Measurements from ENCODE around the gene PIGC.
"Not testable (repeated sequence)": the region's sequence is repeated elsewhere in the genome, so short reads cannot be mapped to it uniquely, and the experiment has no call there.

Gene PIGC

DNA sequence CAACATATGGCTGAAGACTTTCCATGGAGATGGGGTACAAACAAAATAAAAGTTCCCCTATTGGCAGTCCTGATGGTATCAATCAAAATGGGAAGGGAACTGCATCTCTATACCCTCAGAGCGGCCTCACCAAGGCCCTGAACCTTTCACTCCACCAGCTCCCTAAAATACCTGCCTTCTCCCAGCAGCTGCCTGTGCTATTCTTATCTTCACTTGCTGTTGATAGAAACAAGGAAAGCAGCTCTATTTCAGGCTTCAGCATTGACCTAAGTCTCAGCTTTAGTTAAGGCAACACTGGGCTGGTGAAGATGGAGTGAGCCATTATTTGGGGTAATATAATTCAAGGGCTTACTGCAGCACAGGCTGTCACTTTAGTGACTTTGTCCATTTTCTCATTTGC is 21.7 kb upstream of the PIGC start:
- DNase-seq, result no peak

DNA sequence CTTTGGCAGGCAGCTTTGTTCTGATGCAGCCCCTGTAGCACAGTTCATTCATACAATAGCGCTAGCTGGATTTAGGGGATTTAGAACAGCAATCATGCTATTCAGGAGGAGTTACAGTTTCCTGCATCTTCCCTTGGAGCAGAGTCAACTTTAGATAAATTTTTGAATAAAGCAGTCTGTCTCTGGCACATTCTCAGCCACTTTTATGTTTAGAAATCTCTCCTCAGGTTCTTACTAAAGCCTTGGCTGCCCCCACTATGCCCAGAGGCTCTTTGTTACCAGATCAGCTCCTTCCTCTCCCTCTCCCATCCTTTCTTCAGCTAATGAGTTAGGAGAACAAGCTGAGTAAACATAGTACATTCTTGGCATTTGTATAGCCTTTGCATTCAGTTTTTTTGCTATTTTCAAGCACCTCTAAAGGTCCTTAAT is 17.0 kb upstream of the PIGC start:
- DNase-seq, result no peak

DNA sequence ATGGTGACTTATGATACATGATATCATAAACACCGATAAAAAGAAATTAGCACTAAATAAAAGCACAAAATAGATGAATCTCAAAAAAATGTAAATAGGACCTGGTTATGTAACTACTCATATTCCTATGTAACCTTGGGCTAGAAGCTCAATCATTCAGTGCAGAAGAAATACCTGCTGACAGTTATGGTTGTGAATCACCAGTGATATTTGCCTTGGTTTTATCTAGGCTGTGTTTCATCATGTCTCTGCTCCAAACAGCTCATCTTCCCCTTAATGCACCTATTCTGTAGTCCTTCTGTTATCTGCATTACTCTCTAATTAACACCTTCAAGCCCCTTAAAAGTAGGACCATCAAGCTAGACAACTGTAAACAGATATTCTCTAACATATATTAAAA is 16.3 kb upstream of the PIGC start:
- no peak for DNase-seq

DNA sequence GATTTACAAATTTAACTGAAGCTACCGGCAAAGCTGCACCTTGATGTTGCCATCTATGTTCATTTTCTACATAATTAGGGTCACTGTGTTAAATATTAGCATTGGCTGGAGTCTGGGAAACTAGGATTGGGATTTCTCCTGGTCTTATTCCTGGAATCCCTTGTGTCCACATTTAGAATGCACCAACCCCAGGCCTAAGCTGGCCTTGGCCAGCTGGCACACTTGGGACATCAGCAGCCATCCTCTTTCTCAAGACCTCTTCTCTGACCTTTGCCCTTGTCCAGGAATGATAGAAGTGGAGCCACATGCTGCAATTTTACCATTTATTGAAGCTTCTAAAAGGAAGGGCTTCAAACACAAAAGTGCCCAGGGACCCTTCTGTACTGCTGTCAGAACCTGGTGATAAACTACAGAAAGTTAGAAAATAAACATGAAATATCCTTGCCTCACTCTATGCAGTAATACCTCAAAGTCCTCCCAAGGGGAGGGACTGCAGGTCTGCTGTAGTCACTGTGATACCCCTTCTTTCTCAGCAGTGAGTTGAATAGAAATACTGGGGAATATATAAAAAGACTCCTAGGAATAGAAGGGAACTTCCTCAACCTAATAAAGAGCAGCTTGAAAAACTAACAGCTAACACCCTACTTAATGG is 13.7 kb upstream of the PIGC start:
- no peak for DNase-seq

DNA sequence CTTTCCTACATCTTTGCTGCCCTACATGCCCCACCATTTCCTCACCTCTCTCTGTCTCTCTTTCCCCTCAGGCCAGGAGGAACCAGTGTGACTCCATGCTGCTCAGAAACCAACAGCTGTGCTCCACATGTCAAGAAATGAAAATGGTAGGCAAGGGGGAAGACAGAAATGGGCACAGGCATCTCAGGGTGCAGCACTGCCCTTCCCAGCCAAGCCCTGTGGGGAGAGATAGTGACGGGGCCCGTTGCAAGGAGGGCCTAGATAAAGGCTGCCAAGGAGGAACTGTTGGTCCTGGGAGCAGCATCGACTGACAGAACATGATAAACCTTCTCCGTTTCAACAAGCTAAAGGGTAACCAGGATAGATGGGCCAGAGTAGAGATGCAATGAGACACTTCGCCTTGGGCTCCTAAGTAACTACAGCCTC is 12.5 kb upstream of the PIGC start:
- no peak for DNase-seq

DNA sequence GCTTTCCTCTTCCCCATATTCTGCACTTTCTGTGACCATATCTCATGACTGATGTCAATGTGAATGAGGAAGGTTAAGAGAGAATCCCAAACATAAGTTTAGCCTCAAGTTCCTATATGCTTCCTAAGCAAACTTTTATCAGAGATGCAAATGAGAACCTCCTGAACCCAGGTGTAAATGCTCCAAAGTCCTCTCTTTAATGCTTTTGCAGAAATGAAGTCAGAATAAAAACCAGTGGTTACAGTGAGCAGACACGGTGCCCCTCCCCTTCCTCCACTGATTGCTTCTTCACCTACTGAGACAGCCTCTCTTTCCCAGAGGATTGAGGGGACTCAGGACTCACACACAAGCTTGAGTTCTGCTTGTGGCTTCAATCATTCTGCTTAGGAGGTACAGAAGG is 11.6 kb upstream of the PIGC start:
- no peak for DNase-seq

DNA sequence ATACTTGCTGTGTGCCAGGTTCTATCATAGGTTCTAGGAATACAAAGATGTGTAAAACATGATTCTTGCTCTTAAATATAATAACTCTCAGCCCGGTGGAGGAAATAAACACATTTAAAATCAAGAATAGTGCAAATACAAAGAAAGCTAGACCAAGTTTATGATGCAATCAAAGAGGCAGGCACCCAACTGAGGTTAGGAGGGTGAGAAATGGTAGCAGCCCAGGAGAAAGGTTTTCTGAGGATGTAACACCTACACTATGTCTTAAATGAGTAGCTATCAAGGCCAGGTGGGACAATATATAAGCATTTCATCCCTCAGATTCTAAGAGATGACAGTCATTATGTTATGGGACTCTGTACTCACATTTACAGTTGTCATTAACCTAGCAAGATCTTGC is 9.7 kb upstream of the PIGC start:
- no peak for DNase-seq

DNA sequence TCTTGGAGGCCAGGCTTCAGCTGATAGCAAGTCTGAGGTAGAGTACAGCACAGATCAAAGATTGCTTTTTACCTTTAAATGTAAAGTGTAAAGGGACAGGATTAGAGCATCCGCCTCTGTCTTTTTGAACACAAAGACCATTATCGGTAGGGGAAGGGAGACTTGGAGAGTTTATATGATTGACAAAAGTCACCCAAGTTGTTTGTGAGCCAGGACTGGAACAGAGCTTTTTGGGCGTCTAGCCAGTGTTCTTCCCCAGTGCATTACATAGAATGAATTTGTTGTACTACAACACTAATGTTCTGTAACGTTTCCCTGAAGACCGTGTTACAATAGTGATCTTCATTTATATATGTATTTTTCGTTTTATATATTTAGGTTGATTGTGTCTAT is 9.3 kb upstream of the PIGC start:
- DNase-seq, result no peak

DNA sequence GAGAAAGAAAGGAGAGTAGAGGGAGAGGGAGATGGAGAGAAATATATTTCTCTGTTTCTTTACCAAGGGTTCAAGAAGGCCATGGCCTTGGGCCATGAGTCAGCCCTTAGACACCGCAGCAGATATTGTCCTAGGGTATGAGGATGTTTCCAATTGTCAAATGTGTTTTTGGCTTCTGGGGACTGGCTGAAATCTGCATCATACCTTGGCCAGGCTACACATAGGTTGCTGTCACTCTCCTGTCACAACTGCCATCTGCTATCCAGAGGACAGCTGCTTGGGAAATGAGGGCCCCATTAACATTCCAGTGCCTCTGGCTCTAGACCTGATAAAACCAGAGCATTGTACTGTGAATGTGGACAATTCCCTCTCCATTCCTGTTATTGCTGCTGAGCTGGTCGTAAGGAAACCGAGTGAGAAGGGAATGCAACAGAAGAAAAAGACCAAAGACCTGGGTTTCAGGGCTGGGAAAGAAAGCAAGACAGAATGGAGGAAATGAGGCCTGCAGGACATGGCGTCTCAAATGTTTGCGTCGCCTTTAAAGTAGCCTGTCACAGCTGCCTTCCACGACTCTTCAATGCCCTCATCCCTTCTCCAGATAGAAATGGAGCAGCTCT is 8.8 kb upstream of the PIGC start:
- no peak for DNase-seq

DNA sequence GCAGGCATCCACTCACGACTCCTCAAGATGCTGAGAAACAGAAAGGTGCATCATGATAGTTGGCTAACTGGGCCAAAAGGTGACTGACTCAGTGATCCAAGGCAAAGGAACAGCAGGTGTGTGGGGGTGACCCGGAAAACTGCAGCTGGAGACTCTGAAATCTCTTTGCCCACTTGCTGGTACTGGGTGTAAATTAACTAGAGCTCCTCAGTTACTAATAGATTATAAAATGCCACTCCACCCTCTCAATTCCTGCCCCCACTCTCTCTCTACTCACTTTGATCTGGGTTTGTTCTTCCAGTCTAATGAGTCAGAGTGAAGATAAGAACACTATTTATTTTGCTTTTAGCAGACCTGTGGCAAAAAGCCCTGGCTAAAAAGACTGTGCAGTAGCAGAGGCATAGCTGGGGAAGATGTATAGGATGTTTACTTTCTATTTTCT is 7.2 kb upstream of the PIGC start:
- peak; percentile 61 for DNase-seq

DNA sequence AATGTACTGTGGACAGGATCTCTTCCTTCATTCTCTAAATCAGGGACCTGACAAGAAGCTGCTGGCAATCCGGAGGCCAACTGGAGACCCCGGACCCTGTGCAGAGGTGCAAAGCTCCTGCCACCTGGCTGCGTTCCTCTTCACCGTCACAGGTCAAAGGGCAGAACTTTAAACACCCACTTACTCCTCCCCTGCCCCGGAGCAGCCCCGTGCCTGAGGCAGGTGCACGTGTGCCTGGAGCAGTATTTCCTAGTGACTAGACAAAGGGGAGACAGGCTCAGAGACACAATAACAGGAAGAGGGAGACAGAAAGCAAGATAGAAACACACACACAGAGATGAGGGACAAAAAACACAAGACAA is 6.6 kb upstream of the PIGC start:
- DNase-seq, result no peak

DNA sequence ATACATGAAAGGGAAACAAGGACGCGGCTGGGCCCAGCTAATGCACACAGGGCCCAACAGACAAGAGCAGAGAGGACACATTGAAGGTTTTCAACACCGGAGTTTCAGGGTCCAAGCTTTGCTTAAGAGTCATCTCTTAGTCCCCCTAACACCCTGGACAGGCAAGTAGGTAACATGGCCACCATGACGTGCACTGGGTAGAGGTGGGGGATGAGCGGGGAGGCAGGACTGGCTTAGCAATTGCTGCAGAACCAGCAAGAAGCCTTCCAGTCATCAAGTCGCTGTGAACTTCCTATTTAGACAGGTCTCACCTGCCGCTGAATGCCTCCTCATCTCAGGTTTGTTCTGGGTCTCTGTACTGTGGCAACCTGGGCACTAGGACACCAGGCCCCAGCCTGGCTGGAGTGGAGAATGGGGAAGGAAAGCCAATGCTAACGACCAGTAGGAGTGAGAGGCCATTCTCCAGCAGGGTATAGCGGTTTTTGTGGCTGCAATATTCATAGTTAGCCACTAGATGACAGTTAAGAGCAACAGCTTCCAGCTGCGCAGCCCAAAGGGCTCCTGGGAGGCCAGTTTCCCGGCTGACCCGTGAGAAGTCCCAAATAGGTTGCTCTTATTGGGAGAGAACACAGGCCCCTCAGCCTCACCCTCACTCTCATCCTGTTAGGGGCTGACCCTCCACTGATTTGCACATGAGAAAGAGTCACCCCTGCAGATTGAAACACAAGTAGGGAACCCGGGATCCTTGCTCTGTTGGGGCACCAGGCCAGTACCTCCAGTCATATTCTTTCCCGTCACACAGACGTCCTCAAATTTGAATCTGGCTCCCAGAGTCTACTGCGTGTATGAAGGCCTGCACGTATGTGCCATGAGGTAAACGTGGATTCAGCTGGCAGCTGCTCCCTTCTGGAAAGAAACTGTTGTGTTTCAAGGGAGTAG is 6.0 kb upstream of the PIGC start:
- DNase-seq, result peak; percentile 70

DNA sequence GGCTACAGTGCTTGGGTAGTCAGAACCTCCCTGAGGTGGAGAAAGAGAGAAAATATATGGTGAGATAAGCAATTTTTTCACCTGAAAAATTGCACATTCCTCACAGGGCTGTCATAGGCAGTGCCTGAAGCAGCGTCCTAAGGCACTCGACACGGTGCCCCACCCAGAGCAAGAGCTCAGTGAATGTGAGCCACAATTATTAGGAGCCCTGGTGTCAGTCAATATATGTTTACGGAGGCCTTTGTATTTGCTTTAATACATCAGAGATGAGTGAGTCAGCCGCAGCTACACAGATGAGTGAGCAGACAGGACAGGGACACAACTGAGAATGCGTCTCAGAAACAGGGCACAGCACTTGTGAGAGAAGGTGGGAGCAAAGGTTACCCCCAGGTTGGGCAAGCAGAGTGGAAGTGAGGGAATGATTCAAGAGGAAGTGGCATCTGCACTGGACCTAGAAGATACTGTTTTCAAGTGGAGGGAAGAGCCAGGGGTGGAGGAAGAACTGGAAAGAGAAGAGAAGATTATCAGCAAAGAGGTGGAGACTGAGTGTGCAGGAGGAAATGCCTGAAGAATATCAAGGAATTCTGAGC is 5.2 kb upstream of the PIGC start:
- peak; percentile 69 for DNase-seq

DNA sequence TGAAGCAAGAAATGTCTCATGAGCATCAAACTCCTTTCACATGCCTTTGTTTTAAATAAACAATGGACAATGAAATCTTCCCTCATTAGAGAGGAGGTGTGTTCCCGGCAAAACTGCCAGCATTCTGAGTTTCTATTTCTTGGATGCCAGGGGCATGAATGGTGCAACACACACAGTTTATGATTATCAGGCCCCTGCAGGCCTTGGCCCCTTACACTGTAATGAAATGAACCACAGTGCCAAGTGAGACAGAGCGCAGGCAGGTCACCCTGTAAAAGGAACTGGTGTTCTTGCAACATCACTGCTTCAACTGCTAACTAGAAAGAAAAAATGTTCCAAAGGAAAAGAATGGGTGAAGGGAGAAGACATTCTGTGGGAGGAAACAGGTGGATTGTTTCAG is 3.8 kb upstream of the PIGC start:
- DNase-seq, result no peak

DNA sequence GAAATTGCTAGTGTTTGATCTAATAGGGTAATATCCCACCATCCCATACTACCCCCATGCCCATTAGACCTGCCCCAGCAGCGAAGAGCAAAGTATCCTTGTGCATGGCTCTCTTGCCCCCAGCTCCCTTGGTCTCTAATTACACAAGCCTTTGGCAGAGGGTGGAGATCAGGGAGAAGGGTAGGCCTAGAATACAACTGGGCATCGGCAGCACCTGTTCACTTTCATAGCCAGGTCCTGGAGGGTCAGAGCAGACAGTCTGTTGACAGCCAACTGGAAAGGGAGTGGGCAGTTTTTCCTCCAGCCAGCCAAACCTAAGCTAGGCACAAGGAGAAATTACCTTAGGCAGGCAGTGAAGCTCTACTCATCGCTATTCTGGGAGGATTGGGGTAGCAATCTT is 2.7 kb upstream of the PIGC start:
- no peak for DNase-seq

DNA sequence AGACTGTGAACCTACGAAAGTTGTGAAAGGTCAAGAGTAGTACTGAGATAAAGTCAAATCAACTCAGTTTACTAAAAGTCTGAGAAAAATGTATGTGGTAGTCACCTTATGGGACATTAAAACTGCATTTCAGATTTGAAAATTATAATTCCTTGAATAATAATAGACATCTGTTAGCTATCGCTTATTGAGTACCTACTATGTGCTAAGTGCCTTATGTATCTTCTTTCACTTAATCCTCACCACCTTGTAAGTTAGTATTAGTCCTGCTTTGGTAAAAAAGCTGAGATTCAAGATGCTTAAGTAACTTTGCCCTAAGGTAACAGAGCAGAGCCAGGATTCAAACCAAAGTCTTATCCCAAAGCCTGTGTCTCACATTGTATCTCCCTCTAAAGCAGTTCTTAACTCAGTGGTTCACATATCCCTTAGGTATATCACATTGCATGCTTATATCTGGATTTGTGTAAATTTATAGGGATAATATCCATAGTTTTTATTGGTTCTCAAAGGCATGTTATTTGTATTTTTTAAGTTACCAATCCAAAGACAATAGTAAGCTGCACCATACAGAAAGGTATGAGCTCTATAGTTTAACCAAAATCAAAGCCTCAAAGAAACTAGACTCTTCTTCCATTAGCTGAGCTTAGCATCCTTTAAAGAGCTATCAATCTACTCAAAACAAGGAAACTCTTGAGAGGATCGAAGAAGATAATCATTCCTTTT is 865 bp downstream of the PIGC start:
- no peak for DNase-seq

DNA sequence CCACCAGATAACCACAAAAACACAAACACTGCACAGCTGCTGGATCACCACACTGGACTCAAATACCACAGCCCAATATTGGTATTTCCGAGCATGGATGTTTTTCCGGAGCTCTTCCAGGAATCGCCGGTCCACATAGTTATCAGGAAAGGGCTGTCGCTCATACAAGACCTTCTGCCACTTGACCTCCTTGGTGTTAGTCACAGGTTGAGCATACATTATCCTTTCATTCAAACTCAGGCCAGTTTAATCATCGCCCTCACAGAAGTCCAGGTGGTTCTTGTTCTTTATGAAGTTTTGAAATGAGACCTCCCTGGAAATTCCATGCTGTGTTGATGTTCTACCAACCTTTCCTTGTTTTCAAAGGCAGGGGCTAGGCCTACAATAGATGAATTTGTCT is 1.5 kb downstream of the PIGC start:
- DNase-seq, result no peak

DNA sequence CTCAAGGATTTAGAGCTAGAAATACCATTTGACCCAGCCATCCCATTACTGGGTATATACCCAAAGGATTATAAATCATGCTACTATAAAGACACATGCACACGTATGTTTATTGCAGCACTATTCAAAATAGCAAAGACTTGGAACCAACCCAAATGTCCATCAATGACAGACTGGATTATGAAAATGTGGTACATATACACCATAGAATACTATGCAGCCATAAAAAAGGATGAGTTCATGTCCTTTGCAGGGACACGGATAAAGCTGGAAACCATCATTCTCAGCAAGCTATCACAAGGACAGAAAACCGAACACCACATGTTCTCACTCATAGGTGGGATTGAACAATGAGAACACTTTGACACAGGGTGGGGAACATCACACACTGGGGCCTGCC is 6.7 kb downstream of the PIGC start:
- DNase-seq, result not testable (repeated sequence)

DNA sequence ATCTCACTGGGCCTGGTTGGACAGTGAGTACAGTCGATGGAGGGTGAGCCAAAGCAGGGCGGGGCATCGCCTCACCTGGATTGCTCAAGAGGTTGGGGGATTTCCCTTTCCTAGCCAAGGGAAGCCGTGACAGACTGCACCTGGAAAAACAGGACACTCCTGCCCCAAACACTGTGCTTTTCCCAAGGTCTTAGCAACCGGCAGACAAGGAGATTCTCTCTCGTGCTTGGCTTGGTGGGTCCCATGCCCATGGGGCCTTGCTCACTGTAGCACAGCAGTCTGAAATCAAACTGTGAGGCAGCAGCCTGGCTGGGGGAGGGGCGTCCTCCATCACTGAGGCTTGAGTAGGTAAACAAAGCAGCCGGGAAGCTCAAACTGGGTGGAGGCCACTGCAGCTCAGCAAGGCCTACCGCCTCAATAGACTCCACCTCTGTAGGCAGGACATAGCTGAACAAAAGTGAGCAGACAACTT is 12.1 kb downstream of the PIGC start:
- no peak for DNase-seq

DNA sequence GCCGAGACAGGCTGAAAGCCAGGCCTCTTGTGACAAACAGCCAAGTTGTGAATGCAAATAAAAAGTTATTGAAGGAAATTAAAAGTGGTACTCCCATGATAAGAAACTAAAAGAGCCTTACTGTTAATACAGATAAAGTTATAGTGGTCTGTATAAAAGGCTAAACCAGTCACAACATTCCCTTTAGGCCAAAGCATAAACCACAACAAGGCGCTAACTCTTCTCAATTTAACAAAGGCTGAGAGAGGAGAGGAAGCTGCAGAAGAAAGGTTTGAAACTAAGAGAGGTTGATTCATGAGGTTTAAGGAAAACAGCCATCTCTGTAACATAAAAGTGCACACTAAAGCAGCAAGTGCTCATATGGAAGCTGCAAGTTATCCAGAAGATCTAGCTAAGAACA is 12.7 kb downstream of the PIGC start:
- DNase-seq, result no peak

DNA sequence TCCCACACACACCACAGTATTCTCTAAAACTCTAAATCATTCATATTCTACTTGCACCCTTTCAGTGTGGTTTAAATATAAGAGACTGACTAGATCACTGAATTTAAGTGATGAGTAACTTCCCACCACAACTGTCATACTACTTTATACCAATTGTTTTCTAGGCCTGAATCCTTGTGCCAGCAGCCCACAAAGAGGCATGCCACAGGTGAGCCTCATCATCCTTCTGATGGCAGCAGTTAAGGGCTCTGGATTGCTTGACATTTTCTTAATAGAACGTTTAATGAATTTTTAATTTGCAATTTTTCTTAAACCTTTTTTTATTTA is 13.8 kb downstream of the PIGC start:
- no peak for DNase-seq

DNA sequence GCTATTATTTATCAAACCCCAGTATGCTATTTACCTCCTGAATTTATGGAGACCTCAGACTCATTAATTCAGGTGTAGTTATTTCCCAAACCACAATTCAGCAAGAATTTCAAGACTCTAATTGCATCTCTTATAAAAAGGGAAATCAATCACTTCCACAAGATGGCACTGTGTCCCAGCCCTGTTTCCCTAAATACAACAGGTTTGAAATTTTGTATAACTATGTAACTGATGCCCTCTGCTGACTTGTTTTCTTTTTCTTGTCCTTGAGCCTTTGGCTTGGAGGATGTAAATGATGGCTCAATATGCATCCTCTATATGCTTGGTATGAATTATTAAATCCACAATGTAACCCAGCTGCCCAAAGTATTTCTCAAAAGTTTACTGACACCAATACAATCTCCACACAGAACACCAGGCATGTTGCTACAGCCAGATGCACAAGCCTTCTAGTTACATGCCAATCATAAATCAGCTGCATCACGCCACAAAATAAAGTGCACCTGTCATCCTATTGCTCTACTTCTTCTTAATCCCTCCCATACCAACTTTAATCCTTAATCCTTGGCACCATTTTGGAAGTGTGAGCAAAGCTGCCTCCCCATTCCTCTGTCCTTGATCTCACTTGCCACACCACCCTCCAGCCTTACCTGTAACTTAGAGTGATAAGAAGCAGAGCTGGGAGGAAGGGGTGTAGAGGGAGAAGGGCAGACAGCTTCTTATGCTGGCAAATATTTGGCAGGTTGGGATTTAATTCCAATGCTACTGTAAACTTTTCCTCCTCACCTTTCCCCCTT is 14.3 kb downstream of the PIGC start:
- DNase-seq, result peak; percentile 69
